Activated CD8-positive, alpha-beta memory T cell treated with anti-CD3 and anti-CD28 coated beads, Interleukin-2, amount 50 U/mL, for 24 hours (primary cell): ENCODE measurements around the gene NXF1.
"Not testable (repeated sequence)": the region's sequence is repeated elsewhere in the genome, so short reads cannot be mapped to it uniquely, and the experiment has no call there.

Source experiments
- DNase-seq: peaks from one replicate; pipeline ENCODE4 v3.0.0-alpha.2; 2020; ENCODE audit errors: extremely low read depth

The NXF1 gene

DNA sequence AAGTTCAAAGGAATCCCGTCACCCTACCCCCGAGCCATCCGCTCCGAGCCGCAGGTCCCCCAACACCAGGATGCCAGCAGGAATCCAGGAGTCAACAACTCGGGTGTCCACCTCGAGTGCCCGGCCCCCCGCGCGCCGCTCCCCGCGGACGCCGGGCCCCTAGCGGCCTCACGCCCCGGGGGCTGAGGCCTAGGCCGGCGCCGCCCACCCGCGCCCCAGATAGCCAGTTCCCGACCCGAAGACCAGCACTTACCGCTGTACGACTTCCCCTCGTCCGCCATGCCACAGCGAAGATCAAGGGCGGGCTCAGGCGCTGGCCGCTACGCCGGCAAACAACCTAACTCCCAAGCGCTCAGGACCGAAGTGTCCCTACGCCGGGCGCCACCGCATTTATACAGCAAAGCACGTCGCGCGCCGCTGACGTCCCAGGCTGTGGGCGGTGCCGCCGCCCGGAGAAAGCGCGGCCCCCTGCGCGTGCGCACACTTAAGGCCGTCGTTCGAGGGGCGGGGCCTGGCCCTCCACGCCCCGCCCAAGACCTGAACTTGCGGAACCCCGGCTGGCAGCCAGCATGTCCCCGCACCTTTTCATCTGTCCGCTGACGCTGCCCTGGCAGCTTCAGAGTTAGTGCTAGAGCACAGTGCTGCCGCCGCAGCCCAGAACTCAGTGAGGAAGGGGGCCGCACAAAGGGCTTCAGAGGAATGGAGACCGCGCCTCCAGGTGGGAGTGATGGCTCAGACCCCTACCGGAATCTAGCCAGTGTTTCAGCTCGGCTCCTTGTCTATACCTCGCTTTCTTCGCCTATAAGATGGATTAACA lies at the start of gene NXF1:
TSS of gene NXF1 (minus strand) at position 365 of the 817 bp plus-strand sequence. CDS start at position 281, 84 bp downstream.
- DNase-seq, result peak; percentile 87

DNA sequence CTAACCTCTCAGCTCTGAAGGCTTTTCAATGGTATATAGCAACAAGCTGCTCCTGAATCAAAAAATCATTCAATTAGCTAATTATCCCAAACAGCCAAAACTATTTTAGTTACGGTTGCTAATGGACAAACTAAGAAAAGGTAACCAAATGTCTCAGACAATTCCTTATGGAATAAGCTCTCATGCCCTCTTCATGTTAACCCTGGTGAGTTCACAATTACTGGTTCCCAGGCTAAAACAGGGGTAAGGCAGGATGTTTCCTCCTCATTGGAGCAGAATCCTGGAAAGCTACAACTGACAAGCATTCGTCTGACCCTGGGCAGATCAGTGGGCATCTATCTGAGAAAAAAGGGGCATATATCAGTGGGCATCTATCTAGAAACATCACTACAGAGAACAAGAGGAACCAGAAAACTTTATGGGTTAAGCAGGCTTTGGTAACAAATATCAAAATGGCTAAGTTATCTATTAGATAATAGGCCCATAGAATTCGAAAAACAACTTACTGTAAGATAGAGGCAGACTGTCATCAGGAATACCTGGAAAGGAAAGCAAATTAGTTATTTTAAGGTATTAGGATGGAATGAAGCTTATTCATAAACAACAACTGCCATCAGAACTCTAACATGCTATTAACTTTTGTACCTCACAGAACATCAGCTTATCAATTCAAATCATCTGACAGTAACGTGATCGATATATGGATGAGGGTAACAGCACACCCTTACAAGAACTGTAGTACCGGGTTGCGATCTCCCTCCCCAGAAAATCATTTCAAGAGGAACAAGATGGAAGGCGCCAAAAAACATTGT lies 49.0 kb upstream of the NXF1 start:
- no peak for DNase-seq

DNA sequence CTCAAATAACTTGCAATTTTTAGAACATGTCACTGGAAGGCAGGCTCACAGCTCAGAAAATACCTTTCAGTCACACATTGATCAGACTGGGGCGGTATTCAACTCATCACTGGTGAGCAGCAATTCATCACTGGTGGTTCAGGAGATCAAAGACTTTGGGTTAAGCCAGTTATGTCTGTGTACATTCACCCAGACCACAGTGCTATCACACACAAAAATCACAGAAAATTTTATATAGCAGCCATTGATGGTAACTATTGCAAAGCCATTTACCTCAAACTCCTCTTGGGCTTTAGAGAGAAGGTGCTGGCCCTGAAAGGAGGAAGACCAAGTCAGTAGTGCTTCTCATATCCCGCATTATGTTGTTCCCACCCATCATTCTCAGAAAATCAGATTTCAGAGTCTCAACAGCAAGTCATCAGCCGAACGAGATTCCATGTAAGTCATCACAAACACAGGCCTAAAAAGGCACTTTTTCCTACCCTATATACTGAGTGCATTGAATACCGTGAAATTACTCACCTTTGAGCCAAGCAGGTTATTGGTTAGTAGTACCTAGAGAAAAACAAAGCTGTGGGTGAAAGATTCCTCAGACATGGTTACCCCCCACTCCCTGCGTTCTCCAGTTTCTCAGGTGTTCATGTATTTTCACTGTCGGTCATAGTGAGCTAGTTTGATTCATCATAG lies 48.2 kb upstream of the NXF1 start:
- no peak for DNase-seq

DNA sequence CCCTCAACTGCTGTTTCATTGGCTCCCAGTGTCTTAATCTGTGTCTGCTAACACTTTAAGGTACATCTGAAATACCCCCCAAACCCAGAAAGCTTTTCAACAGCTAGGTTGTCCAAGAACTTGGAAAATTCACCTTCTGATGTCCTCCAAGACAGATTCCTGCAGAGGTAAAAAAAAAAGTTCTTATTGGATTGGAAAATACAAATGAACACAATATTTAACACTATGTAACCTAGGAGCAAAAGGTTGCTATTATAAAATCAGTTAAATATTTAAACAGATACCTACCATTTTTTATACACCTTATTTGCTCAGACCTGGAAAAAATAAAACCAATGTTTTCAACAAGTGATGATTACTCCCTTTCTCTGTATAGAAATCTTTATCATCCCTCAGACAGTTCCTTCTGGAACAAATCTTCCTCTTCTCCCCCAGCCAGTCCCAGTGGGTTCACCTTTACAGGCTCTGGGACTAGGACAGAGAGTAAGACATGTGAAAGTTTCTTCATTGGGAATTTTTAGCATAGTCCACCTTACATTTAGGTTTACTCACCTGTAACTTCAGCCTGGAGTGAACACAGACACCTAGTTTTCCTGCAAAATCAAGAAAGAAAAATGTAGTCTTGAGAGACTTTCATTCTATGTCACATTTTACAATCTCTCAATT lies 47.4 kb upstream of the NXF1 start:
- no peak for DNase-seq

DNA sequence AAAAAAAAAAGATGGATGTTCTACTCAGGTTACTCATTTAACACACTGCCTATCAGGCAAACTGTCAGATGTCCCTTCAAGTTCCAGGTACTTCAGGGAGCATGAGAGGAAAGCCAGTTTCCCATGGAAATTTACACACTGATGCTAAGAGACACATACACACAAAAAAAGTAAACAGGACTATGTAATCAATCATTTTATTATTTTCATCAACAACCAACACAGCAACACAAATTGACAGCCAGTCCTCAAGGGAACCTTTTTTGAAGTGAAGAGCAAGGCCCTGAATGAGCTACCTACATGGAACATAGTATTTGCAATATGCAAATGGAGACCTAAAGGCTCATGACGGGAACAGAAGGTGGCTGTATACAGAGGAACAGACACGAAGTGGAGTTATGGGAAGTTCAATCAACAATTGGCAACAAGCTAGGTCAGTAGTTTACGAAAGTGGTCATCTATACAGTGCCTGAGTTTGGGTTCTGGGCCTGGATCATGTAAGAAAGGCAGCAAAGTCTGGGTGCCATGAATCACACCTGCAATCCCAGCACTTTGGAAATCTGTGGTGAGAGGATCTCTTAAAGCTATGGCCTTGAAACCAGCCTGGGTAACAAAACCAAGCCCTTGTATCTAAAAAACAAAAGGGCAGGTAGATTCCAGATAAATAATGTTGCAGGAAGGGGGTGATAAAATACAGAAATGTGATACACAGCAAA lies 46.7 kb upstream of the NXF1 start:
- DNase-seq, result no peak

DNA sequence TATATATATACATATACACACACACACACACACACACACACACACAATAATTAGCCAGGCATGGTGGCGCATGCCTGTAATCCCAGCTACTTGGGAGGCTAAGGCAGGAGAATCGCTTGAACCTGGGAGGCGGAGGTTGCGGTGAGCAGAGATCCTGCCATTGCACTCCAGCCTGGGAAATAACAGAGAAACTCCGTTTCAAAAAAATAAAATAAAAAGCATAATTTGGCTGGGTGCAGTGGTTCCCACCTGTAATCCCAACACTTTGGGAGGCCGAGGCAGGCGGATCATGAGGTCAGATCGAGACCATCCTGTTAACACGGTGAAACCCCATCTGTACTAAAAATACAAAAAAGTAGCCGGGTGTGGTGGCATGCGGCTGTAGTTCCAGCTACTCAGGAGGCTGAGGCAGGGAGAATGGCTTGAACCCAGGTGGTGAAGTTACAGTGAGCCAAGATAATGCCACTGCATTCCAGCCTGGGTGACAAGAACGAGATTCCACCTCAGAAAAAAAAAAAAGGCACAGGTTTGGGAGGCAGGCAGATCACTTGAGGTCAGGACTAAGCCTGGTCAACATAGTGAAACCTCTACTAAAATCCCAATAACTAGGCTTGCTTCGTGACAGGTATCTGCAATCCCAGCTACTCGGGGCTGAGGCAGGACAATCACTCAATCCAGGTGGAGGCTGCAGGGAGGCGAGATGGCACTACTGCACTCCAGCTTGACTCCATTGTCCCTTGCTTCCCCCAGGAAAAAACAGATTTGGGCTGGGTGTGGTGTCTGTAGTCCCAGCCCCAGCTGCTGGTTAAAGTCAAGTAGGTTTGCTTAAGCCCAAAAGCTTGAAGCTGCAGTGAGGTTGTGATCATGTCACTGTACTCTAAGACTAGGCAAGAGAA lies 45.9 kb upstream of the NXF1 start:
- DNase-seq, result no peak

DNA sequence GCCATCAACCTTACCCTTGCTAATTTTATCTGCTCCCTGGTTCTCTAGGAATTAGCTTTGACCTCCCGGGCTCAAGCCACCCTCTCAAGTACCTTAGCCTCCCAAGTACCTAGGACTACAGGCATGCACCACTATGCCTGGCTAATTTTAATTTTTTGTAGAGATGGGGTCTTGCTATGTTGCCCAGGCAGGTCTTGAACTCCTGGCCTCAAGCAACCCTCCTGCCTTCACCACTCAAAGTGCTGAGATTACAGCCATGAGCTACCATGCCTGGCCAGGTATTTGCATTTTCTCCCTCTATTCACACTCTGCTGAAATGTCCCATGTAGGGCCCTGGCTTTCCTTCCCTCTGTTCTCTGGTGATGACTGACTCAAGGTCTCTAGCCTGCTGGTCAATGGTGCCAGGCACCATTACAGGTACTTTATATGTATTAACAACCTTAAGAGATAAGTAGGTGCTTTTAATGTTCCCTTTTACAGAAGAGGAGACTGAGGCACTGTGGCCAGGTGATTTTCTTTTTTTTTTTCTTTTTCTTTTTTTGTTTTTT lies 42.6 kb upstream of the NXF1 start:
- DNase-seq, result no peak

DNA sequence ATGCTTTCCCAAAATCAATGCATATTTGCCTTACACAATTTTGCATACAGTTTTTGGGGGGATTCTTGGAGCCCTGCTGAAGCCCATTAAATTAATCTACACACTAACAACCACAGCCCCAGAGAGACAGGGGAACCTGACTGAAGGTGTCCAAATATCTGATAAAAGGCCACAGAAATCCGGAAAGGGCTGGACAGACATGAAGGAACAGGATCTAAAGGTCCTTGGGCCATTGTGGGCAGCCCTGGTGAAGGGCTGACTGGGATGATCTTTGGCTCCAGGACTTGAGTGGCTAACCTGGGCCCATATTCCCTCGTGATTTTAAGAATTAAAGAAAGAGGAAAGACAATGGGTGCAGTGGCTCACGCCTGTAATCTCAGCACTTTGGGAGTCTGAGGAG lies 40.9 kb upstream of the NXF1 start:
- DNase-seq, result no peak

DNA sequence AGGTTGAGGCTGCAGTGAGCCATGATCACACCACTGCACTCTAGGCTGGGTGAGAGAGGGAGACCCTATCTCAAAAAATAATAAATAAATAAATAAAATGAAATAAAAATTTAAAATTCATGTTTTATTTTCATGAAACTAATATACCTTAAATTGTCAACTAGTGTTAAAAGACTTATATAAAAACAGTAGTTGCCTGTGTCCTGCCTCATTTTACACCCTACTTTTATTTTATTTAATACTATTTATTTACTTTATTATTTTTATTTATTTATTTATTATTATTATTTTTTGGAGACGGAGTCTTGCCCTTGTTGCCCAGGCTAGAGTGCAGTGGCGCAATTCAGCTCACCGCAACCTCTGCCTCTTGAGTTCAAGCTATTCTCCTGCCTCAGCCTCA lies 38.9 kb upstream of the NXF1 start:
- no peak for DNase-seq

DNA sequence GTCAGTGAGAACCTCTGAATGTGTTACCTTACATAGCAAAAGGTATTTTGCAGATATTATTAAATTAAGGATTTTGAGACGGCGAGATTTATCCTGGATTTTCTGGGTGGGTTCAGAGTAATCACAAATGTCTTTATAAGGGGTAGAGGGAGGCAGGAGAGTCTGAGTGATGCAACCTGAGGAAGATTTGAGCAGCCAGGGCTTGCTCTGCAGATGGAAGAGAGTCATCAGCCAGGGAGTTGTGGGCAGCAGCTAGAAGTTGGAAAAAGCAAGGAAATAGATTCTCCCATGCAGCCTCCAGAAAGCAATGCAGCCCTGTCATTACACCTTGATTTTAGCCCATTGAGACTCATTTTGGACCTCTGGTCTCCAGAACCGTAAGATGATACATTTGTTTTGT lies 38.2 kb upstream of the NXF1 start:
- no peak for DNase-seq

DNA sequence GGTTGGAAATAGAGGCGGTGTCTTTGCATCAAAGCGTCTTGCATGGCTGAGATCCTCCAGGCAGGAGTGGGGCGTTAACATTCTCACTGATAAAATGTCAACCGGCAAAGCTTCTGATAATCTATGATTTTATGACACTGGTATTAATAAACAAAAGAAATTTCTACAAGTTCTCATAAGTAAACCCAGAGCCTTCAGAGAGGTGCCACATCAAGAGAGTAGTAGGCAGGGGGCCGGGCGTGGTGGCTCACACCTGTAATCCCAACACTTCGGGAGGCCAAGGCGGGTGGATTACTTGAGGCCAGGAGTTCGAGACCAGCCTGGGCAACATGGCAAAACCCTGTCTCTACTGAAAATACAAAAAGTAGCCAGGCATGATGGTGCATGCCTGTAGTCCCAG lies 37.7 kb upstream of the NXF1 start:
- not testable (repeated sequence) for DNase-seq

DNA sequence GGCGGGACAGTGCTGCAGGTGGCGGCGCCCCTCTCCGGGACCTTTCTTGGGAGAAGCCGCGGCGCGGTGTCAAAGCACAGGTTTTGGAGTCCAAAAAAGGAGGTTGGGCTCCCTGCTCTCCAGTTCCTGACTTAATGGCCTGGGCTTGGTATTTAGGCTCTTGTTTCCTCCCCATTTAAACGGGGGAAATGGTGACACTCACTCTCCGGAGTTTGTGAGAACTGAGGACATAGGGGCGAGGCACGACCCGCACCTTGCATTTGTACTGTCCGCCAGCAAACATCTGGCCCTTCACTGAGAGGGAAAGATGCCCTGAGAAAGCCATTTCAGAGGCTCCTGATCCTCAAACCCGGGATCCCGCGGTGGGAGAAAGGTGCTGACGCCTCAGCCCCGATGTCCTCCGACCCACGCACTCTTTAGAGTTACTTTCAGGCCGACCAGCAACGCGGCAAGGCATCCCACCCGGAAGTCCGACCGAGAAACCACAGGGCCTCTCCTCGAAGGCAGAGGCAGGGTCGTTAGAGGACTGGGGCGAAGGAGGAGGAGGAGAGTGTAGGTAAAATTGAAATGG lies 37.0 kb upstream of the NXF1 start:
- DNase-seq, result no peak

DNA sequence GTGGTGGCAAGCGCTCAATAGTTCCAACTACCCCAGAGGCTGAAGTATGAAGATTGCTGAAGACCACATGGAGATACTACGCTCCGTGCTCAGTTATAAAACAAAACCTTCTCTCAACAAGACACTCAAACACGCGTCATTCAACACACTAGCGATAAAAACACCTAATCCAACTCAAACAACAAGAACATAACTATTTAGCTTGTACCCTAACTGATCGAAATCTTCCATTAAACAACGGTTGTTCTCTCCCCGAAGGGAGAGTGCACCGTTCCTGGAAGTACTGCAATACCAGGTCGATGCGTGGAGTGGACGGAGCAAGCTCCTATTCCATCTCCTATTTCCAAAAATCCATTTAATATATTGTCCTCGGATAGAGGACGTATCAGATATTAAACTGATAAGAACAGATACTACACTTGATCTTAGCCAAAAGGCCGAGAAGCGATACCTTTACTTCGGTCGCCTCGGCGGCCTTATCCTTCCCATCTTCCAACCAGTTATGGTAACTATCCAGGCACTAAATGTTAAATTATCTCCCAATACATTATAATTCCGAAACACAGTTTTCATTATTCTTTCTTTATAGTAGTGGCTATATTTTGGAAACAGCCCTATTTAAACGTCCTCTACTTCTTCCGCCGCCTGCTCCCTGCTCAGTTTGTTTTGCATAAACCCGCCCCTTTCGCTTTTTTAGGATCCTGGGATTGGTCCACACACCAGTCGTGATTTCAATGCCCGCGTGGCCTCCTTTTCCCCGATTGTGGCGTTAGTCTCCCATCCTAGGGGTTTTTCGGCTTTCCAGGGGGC lies 36.3 kb upstream of the NXF1 start:
- peak; percentile 62 for DNase-seq

DNA sequence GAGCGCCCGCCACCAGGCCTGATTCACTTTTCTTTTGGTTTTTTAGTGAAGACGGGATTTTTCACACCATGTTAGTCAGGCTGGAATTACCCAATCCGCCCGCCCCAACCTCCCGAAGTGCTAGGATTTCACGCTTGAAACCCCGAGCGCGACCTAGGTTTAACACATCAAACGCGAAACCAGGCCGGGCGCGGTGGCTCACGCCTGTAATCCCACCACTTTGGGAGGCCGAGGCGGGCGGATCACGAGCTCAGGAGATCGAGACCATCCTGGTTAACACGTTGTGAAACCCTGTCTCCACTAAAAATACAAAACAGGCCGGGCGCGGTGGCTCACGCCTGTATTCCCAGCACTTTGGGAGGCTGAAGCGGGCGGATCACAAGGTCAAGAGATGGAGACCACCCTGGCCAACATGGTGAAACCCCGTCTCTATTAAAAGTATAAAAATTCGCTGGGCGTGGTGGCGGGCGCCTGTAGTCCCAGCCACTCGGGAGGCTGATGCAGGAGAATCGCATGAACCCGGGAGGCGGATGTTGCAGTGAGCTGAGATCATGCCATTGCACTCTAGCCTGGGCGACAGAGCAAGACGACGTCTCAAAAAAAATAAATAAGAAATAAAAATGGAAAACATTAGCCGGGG lies 35.6 kb upstream of the NXF1 start:
- peak; percentile 69 for DNase-seq

DNA sequence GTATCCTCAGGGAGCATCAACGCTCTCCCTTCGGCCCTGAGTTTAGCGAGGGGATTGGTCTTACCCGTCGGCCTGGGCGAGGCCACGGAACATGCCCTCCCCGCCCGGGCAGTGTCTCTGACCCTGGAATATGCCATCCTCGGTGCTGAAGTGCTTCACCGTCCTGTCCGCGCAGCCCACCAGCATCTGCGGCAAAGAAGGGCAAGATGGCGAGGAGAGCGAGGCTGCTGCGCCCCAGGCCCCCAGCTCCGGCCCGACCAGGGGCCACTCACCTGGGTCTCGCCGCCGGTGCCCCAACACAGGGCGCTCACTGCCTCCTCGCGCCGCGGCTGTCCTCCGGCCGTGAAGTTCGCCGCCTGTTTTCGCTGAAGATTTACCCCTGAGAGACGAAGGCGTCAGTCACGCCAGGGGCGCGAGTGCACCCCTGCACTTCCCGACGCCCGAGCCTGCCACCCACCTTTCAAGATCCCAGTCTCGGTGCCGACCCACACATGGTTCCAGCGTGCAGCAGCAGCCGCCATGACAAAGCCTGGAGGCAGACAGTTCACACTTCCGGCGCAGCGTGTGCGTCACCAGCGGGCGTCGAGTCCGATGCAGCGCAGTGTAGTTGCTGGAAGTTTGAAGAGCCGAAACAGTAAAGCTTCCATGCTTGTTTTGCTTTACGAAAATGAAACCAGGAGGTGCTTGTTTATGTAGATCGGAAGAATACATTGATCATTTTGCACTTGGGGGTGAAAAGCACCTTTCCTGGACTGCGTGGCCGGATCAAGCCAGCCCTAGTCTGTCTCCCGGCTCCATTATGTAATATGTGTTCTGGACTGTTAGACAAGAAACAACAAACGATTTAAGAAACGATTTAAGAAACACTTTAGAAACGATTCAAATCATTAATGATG lies 34.1 kb upstream of the NXF1 start, which contains the start of gene WDR74:
TSS of gene WDR74 (minus strand) at position 541 of the 896 bp plus-strand sequence. CDS start at position 521, 20 bp downstream.
- DNase-seq, result peak; percentile 87

DNA sequence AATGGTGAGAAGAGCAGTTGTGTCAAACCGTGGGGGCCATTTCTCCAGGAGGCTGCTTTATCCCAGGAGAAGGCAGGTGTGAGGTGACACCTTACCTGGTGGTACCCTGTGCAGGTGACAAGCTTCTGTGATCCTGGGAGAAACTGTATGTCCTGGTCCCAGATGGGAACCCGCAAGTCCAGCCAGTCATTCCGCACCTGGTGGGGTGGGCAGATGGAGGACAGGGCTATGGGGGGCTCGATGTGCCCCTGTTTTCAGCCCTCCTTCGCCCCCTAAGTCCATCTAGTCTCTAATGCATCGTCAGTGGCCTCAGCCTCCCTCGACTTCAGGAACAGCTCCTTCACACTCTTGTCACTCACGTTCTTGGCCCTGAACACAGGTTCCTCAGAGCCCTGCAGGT lies 30.1 kb upstream of the NXF1 start:
- DNase-seq, result no peak
